Measurements from ENCODE around the gene CHL1.

The CHL1 gene

GRCh38 chr3:270688-271087, 74.1 kb downstream of the CHL1 start:
- no peak for TF ChIP-seq CTCF (IDR thresholded peaks at IDR 0.05; ENCODE audit: insufficient read depth, low read length, missing control alignments)
- ChIA-PET POLR2A (no interaction called here), CTCF (no interaction called here)
- DNase-seq (ENCODE audit: low read depth, low spot score), result no peak
- no peak overlapping the region for H3K4me3 ChIP-seq (ENCODE audit: low read depth, low read length)

GRCh38 chr3:274927-275326, 78.4 kb downstream of the CHL1 start:
- no peak overlapping the region for H3K4me3 ChIP-seq (ENCODE audit: low read depth, low read length)
- POLR2A ChIA-PET, result no interaction called here

GRCh38 chr3:277873-278272, 81.3 kb downstream of the CHL1 start:
- H3K4me3 ChIP-seq (ENCODE audit: low read depth, low read length), result no peak overlapping the region
- POLR2A ChIA-PET, result no interaction called here
- no peak for TF ChIP-seq CTCF (IDR thresholded peaks at IDR 0.05; ENCODE audit: insufficient read depth, low read length, missing control alignments)
- CTCF ChIA-PET, result no interaction called here
- no peak for DNase-seq (ENCODE audit: low read depth, low spot score)

More at GRCh38 chr3:274927-275326, 78.4 kb downstream of the CHL1 start:
- CTCF ChIA-PET, result no interaction called here
- no peak for TF ChIP-seq CTCF (IDR thresholded peaks at IDR 0.05; ENCODE audit: insufficient read depth, low read length, missing control alignments)
- no peak for DNase-seq (ENCODE audit: low read depth, low spot score)

- ChIA-PET CTCF (no interaction called here), POLR2A (no interaction called here)
- no peak for DNase-seq (ENCODE audit: low read depth, low spot score)
- no peak for TF ChIP-seq CTCF (IDR thresholded peaks at IDR 0.05; ENCODE audit: insufficient read depth, low read length, missing control alignments)
- no peak overlapping the region for H3K4me3 ChIP-seq (ENCODE audit: low read depth, low read length)
These were observed 81.9 kb downstream of the CHL1 start for GRCh38 chr3:278300-279064.

GRCh38 chr3:279325-279724, 82.8 kb downstream of the CHL1 start:
- H3K4me3 ChIP-seq (ENCODE audit: low read depth, low read length), result no peak overlapping the region
- TF ChIP-seq CTCF (IDR thresholded peaks at IDR 0.05; ENCODE audit: insufficient read depth, low read length, missing control alignments), result no peak
- POLR2A ChIA-PET, result no interaction called here
- CTCF ChIA-PET, result no interaction called here
- DNase-seq (ENCODE audit: low read depth, low spot score), result no peak

GRCh38 chr3:280681-281080, 84.1 kb downstream of the CHL1 start:
- DNase-seq (ENCODE audit: low read depth, low spot score), result no peak
- CTCF ChIA-PET, result no interaction called here
- POLR2A ChIA-PET, result no interaction called here
- no peak overlapping the region for H3K4me3 ChIP-seq (ENCODE audit: low read depth, low read length)
- no peak for TF ChIP-seq CTCF (IDR thresholded peaks at IDR 0.05; ENCODE audit: insufficient read depth, low read length, missing control alignments)

All from AG04449 (cell line).